Motor neuron (in vitro differentiated cells): ENCODE measurements around the gene IL2RA. TPM values are rescaled to one million over a fixed set of nuclear protein-coding genes. Genes with fewer than 3 reads are reported as not detected.

Experiments used
- total RNA-seq, 8 experiments: library from RNA; unstranded; fragments of 300-600 nt; gene quantifications; 2 replicates each; pipeline versions ENCODE4 v1.2.3 to v1.2.4, GENCODE V29; 2022

The IL2RA gene
- total RNA-seq, 8 experiments from 2014 or later = 0.09 to 0.66 (median 0.15) TPM; not detected in 5

Other genes starting within 250 kb of the IL2RA start
- gene GDI2, start 248.9 kb downstream of the IL2RA start, total RNA-seq = 100 to 1,000 TPM; 192 to 361 (median 253) TPM
- gene ANKRD16, start 172.5 kb downstream of the IL2RA start, total RNA-seq = 10 to 100 TPM in 1 of 8 experiments, 1 to 10 TPM in 7; 3.6 to 11.4 (median 6.4) TPM
- gene FBH1, start 172.1 kb downstream of the IL2RA start, total RNA-seq = 100 to 1,000 TPM in 1 of 8 experiments, 10 to 100 TPM in 7; 20.3 to 118 (median 42.3) TPM
- 10 to 100 TPM in 1 of 8 experiments, 1 to 10 TPM in 1, under 1 TPM in 3, not detected in 3; 0.38 to 29.9 (median 0.64) TPM for gene IL15RA, start 84.8 kb downstream of the IL2RA start, total RNA-seq
- 100 to 1,000 TPM in 2 of 8 experiments, 10 to 100 TPM in 6; 29.2 to 128 (median 50.7) TPM for gene RBM17, start 26.7 kb upstream of the IL2RA start, total RNA-seq
- gene PFKFB3, start 140.6 kb upstream of the IL2RA start, total RNA-seq = 10 to 100 TPM; 32.4 to 80.6 (median 46.6) TPM